Measurements from ENCODE around the gene ROBO1. TPM values are rescaled to one million over a fixed set of nuclear protein-coding genes. Genes with fewer than 3 reads are reported as not detected.

ROBO1 gene
- total and polyA plus RNA-seq, 4 donors: 1.0 to 30.3 (median 3.9) TPM

DNA sequence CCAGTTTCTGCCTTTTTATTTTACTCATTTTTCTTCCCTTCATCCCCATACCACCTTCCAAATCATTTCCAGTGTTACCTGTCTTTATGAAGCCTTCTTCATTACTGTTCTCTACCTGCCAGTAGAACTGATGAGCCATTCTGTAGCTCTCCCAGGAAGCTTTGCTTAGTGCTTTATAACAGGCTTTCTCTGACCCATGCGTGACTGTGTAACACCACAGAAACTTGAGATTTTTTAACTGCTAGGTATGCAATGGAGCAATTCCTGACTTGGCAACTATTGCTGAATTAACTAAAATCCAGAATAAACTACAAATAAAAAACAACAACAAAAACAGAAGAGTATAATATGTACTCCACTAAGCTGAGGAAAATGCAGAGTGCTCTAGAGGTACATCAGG lies 289.2 kb downstream of the ROBO1 start:
- DNase-seq (ENCODE audit: low spot score): no peak
- H3K4me1 ChIP-seq (ENCODE audit: control insufficient read depth in 4 of 4, insufficient read depth in 4 of 4, low read length in 3 of 4): no peaks in the 10 kb centered on the region
- no peaks in the 10 kb centered on the region for H3K9me3 ChIP-seq (ENCODE audit: control insufficient read depth in 4 of 4, low read length in 3 of 4)
- no peak overlapping the region for H3K9ac ChIP-seq (ENCODE audit: low read depth in 1 of 2, low read length in 2 of 2)
- no peaks in the 10 kb centered on the region for H3K27me3 ChIP-seq (ENCODE audit: control insufficient read depth in 4 of 4, insufficient read depth in 4 of 4, low read length in 3 of 4)
- no peak for TF ChIP-seq JUND (IDR thresholded peaks at IDR 0.05)
- TF ChIP-seq FOXA2 (IDR thresholded peaks at IDR 0.05): no peak
- TF ChIP-seq TAF1 (conservative IDR thresholded peaks at IDR 0.05): no peak
- TF ChIP-seq, protein P1, sequence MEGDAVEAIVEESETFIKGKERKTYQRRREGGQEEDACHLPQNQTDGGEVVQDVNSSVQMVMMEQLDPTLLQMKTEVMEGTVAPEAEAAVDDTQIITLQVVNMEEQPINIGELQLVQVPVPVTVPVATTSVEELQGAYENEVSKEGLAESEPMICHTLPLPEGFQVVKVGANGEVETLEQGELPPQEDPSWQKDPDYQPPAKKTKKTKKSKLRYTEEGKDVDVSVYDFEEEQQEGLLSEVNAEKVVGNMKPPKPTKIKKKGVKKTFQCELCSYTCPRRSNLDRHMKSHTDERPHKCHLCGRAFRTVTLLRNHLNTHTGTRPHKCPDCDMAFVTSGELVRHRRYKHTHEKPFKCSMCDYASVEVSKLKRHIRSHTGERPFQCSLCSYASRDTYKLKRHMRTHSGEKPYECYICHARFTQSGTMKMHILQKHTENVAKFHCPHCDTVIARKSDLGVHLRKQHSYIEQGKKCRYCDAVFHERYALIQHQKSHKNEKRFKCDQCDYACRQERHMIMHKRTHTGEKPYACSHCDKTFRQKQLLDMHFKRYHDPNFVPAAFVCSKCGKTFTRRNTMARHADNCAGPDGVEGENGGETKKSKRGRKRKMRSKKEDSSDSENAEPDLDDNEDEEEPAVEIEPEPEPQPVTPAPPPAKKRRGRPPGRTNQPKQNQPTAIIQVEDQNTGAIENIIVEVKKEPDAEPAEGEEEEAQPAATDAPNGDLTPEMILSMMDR (IDR thresholded peaks at IDR 0.05; ENCODE audit: low read depth, low read length, missing input control): no peak
- TF ChIP-seq, protein P2, sequence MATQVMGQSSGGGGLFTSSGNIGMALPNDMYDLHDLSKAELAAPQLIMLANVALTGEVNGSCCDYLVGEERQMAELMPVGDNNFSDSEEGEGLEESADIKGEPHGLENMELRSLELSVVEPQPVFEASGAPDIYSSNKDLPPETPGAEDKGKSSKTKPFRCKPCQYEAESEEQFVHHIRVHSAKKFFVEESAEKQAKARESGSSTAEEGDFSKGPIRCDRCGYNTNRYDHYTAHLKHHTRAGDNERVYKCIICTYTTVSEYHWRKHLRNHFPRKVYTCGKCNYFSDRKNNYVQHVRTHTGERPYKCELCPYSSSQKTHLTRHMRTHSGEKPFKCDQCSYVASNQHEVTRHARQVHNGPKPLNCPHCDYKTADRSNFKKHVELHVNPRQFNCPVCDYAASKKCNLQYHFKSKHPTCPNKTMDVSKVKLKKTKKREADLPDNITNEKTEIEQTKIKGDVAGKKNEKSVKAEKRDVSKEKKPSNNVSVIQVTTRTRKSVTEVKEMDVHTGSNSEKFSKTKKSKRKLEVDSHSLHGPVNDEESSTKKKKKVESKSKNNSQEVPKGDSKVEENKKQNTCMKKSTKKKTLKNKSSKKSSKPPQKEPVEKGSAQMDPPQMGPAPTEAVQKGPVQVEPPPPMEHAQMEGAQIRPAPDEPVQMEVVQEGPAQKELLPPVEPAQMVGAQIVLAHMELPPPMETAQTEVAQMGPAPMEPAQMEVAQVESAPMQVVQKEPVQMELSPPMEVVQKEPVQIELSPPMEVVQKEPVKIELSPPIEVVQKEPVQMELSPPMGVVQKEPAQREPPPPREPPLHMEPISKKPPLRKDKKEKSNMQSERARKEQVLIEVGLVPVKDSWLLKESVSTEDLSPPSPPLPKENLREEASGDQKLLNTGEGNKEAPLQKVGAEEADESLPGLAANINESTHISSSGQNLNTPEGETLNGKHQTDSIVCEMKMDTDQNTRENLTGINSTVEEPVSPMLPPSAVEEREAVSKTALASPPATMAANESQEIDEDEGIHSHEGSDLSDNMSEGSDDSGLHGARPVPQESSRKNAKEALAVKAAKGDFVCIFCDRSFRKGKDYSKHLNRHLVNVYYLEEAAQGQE (IDR thresholded peaks at IDR 0.05): no peak
- TF ChIP-seq RXRA (IDR thresholded peaks at IDR 0.05): no peak
- TF ChIP-seq HNF4G (IDR thresholded peaks at IDR 0.05): no peak
- TF ChIP-seq FOXA1 (IDR thresholded peaks at IDR 0.05): no peak
- TF ChIP-seq, protein P3, sequence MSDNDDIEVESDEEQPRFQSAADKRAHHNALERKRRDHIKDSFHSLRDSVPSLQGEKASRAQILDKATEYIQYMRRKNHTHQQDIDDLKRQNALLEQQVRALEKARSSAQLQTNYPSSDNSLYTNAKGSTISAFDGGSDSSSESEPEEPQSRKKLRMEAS (IDR thresholded peaks at IDR 0.05): no peak
- TF ChIP-seq RAD21 (IDR thresholded peaks at IDR 0.05): no peak
- TF ChIP-seq EGR1 (IDR thresholded peaks at IDR 0.05; ENCODE audit: low read depth in 2 of 2): no peak
- H3K36me3 ChIP-seq (ENCODE audit: control insufficient read depth in 4 of 4, insufficient read depth in 3 of 4, low read depth in 1 of 4, low read length in 3 of 4): no peaks in the 10 kb centered on the region
- no peak overlapping the region for H3K4me3 ChIP-seq (ENCODE audit: low read depth in 1 of 3, low read length in 3 of 3)
- no peak overlapping the region for H3K27ac ChIP-seq (ENCODE audit: low read depth in 1 of 2, low read length in 2 of 2)
- 93% methylated on average over 1 of the region's 1 CpG for WGBS

DNA sequence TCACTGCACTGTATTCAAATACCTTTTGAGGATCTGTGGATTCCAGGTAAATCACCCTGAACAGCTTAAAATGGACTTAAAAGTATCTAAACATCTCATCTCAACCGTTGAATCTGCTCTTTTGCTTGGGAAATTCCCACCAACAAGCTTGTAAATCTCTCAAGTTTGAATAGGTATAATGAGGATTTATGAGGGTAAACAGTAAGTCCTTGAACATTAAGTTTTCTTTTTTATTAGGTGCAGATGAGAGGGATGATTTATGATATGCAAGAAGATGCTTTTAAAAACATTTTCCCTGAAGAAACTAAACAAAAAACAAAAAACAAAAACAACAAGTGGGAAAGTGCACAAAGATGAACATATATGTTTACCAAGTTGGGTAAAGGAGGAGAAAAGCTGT lies 290.6 kb downstream of the ROBO1 start:
- no peak for TF ChIP-seq JUND (IDR thresholded peaks at IDR 0.05)
- no peak for TF ChIP-seq NR2F2 (IDR thresholded peaks at IDR 0.05)
- H3K4me1 ChIP-seq (ENCODE audit: control insufficient read depth in 4 of 4, insufficient read depth in 4 of 4, low read length in 3 of 4): no peaks in the 10 kb centered on the region
- no peaks in the 10 kb centered on the region for H3K36me3 ChIP-seq (ENCODE audit: control insufficient read depth in 4 of 4, insufficient read depth in 3 of 4, low read depth in 1 of 4, low read length in 3 of 4)
- 41% methylated on average over 1 of the region's 1 CpG for WGBS
- no peak overlapping the region for H3K27ac ChIP-seq (ENCODE audit: low read depth in 1 of 2, low read length in 2 of 2)
- DNase-seq (ENCODE audit: low spot score): no peak
- no peak overlapping the region for H3K9ac ChIP-seq (ENCODE audit: low read depth in 1 of 2, low read length in 2 of 2)
- no peak overlapping the region for H3K4me3 ChIP-seq (ENCODE audit: low read depth in 1 of 3, low read length in 3 of 3)
- no peaks in the 10 kb centered on the region for H3K27me3 ChIP-seq (ENCODE audit: control insufficient read depth in 4 of 4, insufficient read depth in 4 of 4, low read length in 3 of 4)
- no peaks in the 10 kb centered on the region for H3K9me3 ChIP-seq (ENCODE audit: control insufficient read depth in 4 of 4, low read length in 3 of 4)

DNA sequence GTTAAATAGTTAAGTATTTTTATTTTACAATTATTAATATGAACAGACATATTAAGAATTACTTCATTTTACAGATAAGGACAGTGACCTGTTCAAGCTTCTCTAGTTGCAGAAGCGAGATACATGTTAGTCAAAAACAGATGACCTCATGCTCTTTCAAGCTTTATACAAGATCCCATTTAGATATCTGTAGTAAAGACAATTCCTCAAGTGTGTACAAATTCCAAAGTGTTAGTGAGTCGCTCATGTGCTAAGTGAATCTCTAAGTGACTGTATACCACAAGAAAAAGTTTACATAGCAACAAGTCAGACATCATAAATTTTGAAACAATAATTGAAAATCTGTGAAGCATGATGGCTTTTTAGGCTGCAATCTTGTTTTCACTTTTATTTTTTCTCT lies 293.8 kb downstream of the ROBO1 start:
- 84% methylated on average over 2 of the region's 2 CpGs for WGBS
- no peaks in the 10 kb centered on the region for H3K4me1 ChIP-seq (ENCODE audit: control insufficient read depth in 4 of 4, insufficient read depth in 4 of 4, low read length in 3 of 4)
- H3K36me3 ChIP-seq (ENCODE audit: control insufficient read depth in 4 of 4, insufficient read depth in 3 of 4, low read depth in 1 of 4, low read length in 3 of 4): no peaks in the 10 kb centered on the region
- no peak for DNase-seq (ENCODE audit: low spot score)
- H3K9me3 ChIP-seq (ENCODE audit: control insufficient read depth in 4 of 4, low read length in 3 of 4): no peaks in the 10 kb centered on the region
- no peak overlapping the region for H3K27ac ChIP-seq (ENCODE audit: low read depth in 1 of 2, low read length in 2 of 2)
- no peak overlapping the region for H3K4me3 ChIP-seq (ENCODE audit: low read depth in 1 of 3, low read length in 3 of 3)
- H3K27me3 ChIP-seq (ENCODE audit: control insufficient read depth in 4 of 4, insufficient read depth in 4 of 4, low read length in 3 of 4): no peaks in the 10 kb centered on the region
- no peak overlapping the region for H3K9ac ChIP-seq (ENCODE audit: low read depth in 1 of 2, low read length in 2 of 2)
- TF ChIP-seq HNF4G (IDR thresholded peaks at IDR 0.05) (no peak), FOXA2 (IDR thresholded peaks at IDR 0.05) (no peak), YY1 (IDR thresholded peaks at IDR 0.05) (no peak), SP1 (IDR thresholded peaks at IDR 0.05) (no peak), RAD21 (IDR thresholded peaks at IDR 0.05) (no peak), FOXA1 (IDR thresholded peaks at IDR 0.05) (no peak), RXRA (IDR thresholded peaks at IDR 0.05) (no peak), NR2F2 (IDR thresholded peaks at IDR 0.05) (no peak), EGR1 (IDR thresholded peaks at IDR 0.05; ENCODE audit: low read depth in 2 of 2) (no peak), HNF4A (conservative IDR thresholded peaks at IDR 0.05) (no peak), JUND (IDR thresholded peaks at IDR 0.05) (no peak), GABPA (IDR thresholded peaks at IDR 0.05 in 1 of 2, conservative IDR thresholded peaks at IDR 0.05 in 1 of 2) (no peak), TAF1 (conservative IDR thresholded peaks at IDR 0.05) (no peak)
- TF ChIP-seq, protein P3 (IDR thresholded peaks at IDR 0.05): no peak
- TF ChIP-seq, protein P1 (IDR thresholded peaks at IDR 0.05; ENCODE audit: low read depth, low read length, missing input control): no peak
- TF ChIP-seq, protein P4, sequence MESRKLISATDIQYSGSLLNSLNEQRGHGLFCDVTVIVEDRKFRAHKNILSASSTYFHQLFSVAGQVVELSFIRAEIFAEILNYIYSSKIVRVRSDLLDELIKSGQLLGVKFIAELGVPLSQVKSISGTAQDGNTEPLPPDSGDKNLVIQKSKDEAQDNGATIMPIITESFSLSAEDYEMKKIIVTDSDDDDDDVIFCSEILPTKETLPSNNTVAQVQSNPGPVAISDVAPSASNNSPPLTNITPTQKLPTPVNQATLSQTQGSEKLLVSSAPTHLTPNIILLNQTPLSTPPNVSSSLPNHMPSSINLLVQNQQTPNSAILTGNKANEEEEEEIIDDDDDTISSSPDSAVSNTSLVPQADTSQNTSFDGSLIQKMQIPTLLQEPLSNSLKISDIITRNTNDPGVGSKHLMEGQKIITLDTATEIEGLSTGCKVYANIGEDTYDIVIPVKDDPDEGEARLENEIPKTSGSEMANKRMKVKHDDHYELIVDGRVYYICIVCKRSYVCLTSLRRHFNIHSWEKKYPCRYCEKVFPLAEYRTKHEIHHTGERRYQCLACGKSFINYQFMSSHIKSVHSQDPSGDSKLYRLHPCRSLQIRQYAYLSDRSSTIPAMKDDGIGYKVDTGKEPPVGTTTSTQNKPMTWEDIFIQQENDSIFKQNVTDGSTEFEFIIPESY (IDR thresholded peaks at IDR 0.05): no peak
